GM18502 (cell line): ENCODE results near the gene SACS.

ENCODE experiments used
- ATAC-seq: cut with Tn5 transposase; IDR thresholded peaks from one replicate; pipeline ENCODE4 v1.9.1; 2021; ENCODE audit warnings: mild to moderate bottlenecking; ENCODE audit not compliant: unreplicated experiment, poor library complexity

Gene SACS

GRCh38 chr13:23433171-23434153 is at the start of gene SACS:
Gene SACS, minus strand, starts transcription at chr13:23433702. Its CDS starts 22,463 bp downstream, at chr13:23411239.
- peak; percentile 45 for ATAC-seq

- no peak for ATAC-seq
These were observed 46.8 kb upstream of the SACS start for GRCh38 chr13:23480324-23480723.

- no peak for ATAC-seq
These were observed 43.6 kb upstream of the SACS start for GRCh38 chr13:23477101-23477500.

- ATAC-seq = no peak
These were observed 39.7 kb upstream of the SACS start for GRCh38 chr13:23473221-23473620.

GRCh38 chr13:23472189-23472588 is 38.7 kb upstream of the SACS start:
- no peak for ATAC-seq

- no peak for ATAC-seq
These were observed 37.5 kb upstream of the SACS start for GRCh38 chr13:23470790-23471614.

- no peak for ATAC-seq
These were observed 36.5 kb upstream of the SACS start for GRCh38 chr13:23469951-23470421.

- no peak for ATAC-seq
These were observed 35.3 kb upstream of the SACS start for GRCh38 chr13:23468811-23469210.

- no peak for ATAC-seq
These were observed 34.4 kb upstream of the SACS start for GRCh38 chr13:23467932-23468278.

GRCh38 chr13:23467048-23467931 is 33.8 kb upstream of the SACS start:
- peak; percentile 10 for ATAC-seq

- ATAC-seq = peak; percentile 86
These were observed 32.9 kb upstream of the SACS start for GRCh38 chr13:23466144-23467002.

GRCh38 chr13:23463661-23464060 is 30.2 kb upstream of the SACS start:
- no peak for ATAC-seq

GRCh38 chr13:23462815-23463559 is 29.5 kb upstream of the SACS start:
- no peak for ATAC-seq

GRCh38 chr13:23461544-23461943 is 28.0 kb upstream of the SACS start:
- ATAC-seq = no peak

GRCh38 chr13:23460921-23461320 is 27.4 kb upstream of the SACS start:
- no peak for ATAC-seq

- peak; percentile 81 for ATAC-seq
These were observed 26.8 kb upstream of the SACS start for GRCh38 chr13:23460309-23460708.

GRCh38 chr13:23458989-23459388 is 25.5 kb upstream of the SACS start:
- no peak for ATAC-seq

GRCh38 chr13:23456437-23457210 is 23.1 kb upstream of the SACS start:
- no peak for ATAC-seq
